ENCODE results near the gene ARGLU1.

ARGLU1 gene

GRCh38 chr13:106581225-106581624 lies 13.3 kb upstream of the ARGLU1 start:
- no peak for DNase-seq

- DNase-seq, result no peak
Measured at GRCh38 chr13:106575896-106576295, 8.0 kb upstream of the ARGLU1 start.

- no peak for DNase-seq
Measured at GRCh38 chr13:106573868-106574267, 5.9 kb upstream of the ARGLU1 start.

- DNase-seq, result no peak
Measured at GRCh38 chr13:106573284-106573846, 5.4 kb upstream of the ARGLU1 start.

GRCh38 chr13:106570299-106570852 lies 2.4 kb upstream of the ARGLU1 start:
- DNase-seq, result no peak

GRCh38 chr13:106569233-106570095 lies 1.5 kb upstream of the ARGLU1 start:
- DNase-seq, result no peak

GRCh38 chr13:106568299-106569003 lies 514 bp upstream of the ARGLU1 start:
- DNase-seq, result no peak

- DNase-seq, result peak; percentile 23
Measured at GRCh38 chr13:106566641-106567473, 1.1 kb downstream of the ARGLU1 start.

- DNase-seq, result no peak
Measured at GRCh38 chr13:106565127-106565775, 2.7 kb downstream of the ARGLU1 start.

- no peak for DNase-seq
Measured at GRCh38 chr13:106562301-106562700, 5.6 kb downstream of the ARGLU1 start.

- DNase-seq, result no peak
Measured at GRCh38 chr13:106561551-106562170, 6.3 kb downstream of the ARGLU1 start.

- no peak for DNase-seq
Measured at GRCh38 chr13:106560821-106561220, 7.1 kb downstream of the ARGLU1 start.

GRCh38 chr13:106558527-106558926 lies 9.4 kb downstream of the ARGLU1 start:
- no peak for DNase-seq

- no peak for DNase-seq
Measured at GRCh38 chr13:106555631-106556328, 12.2 kb downstream of the ARGLU1 start.

- DNase-seq, result no peak
Measured at GRCh38 chr13:106551751-106552150, 16.2 kb downstream of the ARGLU1 start.

GRCh38 chr13:106551350-106551749 lies 16.6 kb downstream of the ARGLU1 start:
- no peak for DNase-seq

GRCh38 chr13:106550570-106551135 lies 17.3 kb downstream of the ARGLU1 start:
- DNase-seq, result no peak

- DNase-seq, result no peak
Measured at GRCh38 chr13:106548064-106548696, 19.8 kb downstream of the ARGLU1 start.

GRCh38 chr13:106541826-106542225 lies 26.1 kb downstream of the ARGLU1 start:
- no peak for DNase-seq

- DNase-seq, result no peak
Measured at GRCh38 chr13:106540613-106541012, 27.3 kb downstream of the ARGLU1 start.
